Activated T-cell treated with anti-CD3 and anti-CD28 coated beads for 4 hours (primary cell): ENCODE results near the gene CLIP4.

Experiments used
- DNase-seq: peaks from one replicate; pipeline ENCODE4 v3.0.0-alpha.2; 2020

The CLIP4 gene

GRCh38 chr2:29193681-29194080 is 78.5 kb downstream of the CLIP4 start:
- DNase-seq, result no peak

- DNase-seq, result no peak
Measured at GRCh38 chr2:29195796-29196195, 80.6 kb downstream of the CLIP4 start.

- DNase-seq, result peak; percentile 76
Measured at GRCh38 chr2:29196792-29197788, 81.9 kb downstream of the CLIP4 start.

GRCh38 chr2:29201979-29202378 is 86.8 kb downstream of the CLIP4 start:
- no peak for DNase-seq

- no peak for DNase-seq
Measured at GRCh38 chr2:29202819-29203495, 87.7 kb downstream of the CLIP4 start.

GRCh38 chr2:29206941-29207340 is 91.7 kb downstream of the CLIP4 start:
- no peak for DNase-seq

- DNase-seq, result no peak
Measured at GRCh38 chr2:29207352-29208148, 92.3 kb downstream of the CLIP4 start.

GRCh38 chr2:29209551-29209950 is 94.3 kb downstream of the CLIP4 start:
- no peak for DNase-seq

GRCh38 chr2:29212009-29212408 is 96.8 kb downstream of the CLIP4 start:
- no peak for DNase-seq

GRCh38 chr2:29213888-29214291 is 98.7 kb downstream of the CLIP4 start:
- no peak for DNase-seq

- DNase-seq, result no peak
Measured at GRCh38 chr2:29215073-29215472, 99.9 kb downstream of the CLIP4 start.

- no peak for DNase-seq
Measured at GRCh38 chr2:29215739-29216608, 100.8 kb downstream of the CLIP4 start.

- no peak for DNase-seq
Measured at GRCh38 chr2:29216609-29216909, 101.3 kb downstream of the CLIP4 start.

- no peak for DNase-seq
Measured at GRCh38 chr2:29218071-29218470, 102.9 kb downstream of the CLIP4 start.

GRCh38 chr2:29218550-29219125 is 103.4 kb downstream of the CLIP4 start:
- DNase-seq, result no peak

GRCh38 chr2:29219374-29219773 is 104.2 kb downstream of the CLIP4 start:
- no peak for DNase-seq

GRCh38 chr2:29220506-29221270 is 105.5 kb downstream of the CLIP4 start:
- no peak for DNase-seq

GRCh38 chr2:29222381-29223179 is 107.4 kb downstream of the CLIP4 start:
- DNase-seq, result no peak

- DNase-seq, result no peak
Measured at GRCh38 chr2:29223257-29223656, 108.0 kb downstream of the CLIP4 start.
